Colonic mucosa (tissue), 4 donors: ENCODE data around the gene DGAT2L6. TPM values are rescaled to one million over a fixed set of nuclear protein-coding genes. Genes with fewer than 3 reads are reported as not detected.

Experiments used
- DNase-seq: peaks from one replicate; pipeline ENCODE4 v3.0.0-alpha.2; 2020
- H3K27ac ChIP-seq: fragments of 200-600 bp; one replicate; pipeline ENCODE4 v1.8.0; 2021
- H3K27me3 ChIP-seq: fragments of 200-600 bp; one replicate; pipeline ENCODE4 v1.8.0; 2021
- H3K36me3 ChIP-seq: fragments of 200-600 bp; one replicate; pipeline ENCODE4 v1.8.0; 2021
- H3K4me1 ChIP-seq: fragments of 200-600 bp; one replicate; pipeline ENCODE4 v1.8.0; 2021; ENCODE audit warnings: mild to moderate bottlenecking
- H3K4me3 ChIP-seq: fragments of 200-600 bp; one replicate; pipeline ENCODE4 v1.8.0; 2021
- H3K9ac ChIP-seq, 2 donors: one replicate each; pipeline ENCODE4 v1.7.0; 2013; ENCODE audit warnings: control low read depth in 2 of 2, low read depth in 2 of 2, low read length in 2 of 2
- H3K9me3 ChIP-seq: fragments of 200-600 bp; one replicate; pipeline ENCODE4 v1.8.0; 2021
- CTCF ChIP-seq: fragments of 200-600 bp; IDR thresholded peaks from one replicate; pipeline ENCODE4 v1.8.0; 2022; ENCODE audit warnings: antibody characterized with exemption, mild to moderate bottlenecking
- intact Hi-C: fragments of 100-400 bp; cut with DNase I; formaldehyde crosslinking; loops from one replicate; pipeline ENCODE4 v1.14.1; 2022
- total RNA-seq, 2 donors: library from RNA; stranded (reverse); fragmentation: NEBNext Ultra II Directional in 1 of 2; extraction: Animal tissue kit (Norgen Biotek cat#: 25700) in 1 of 2; gene quantifications; one replicate each; pipeline ENCODE4 v1.2.1, GENCODE V29; 2021
- donor health status: healthy.
- donor health status: DM: no; HTN: no; CAD: no.
- donor health status: DM: no; HTN: no; CAD: no.

DGAT2L6 gene
- total RNA-seq, 2 donors from 2014 or later, result not detected

- H3K27ac ChIP-seq, result no peak overlapping the region
- intact Hi-C loops, result no loop called here
These were observed 67.6 kb downstream of the DGAT2L6 start for GRCh38 chrX:70244881-70245280.

GRCh38 chrX:70247252-70247651, 70.0 kb downstream of the DGAT2L6 start:
- no peak overlapping the region for H3K9ac ChIP-seq
- H3K27me3 ChIP-seq, result no peaks in the 10 kb centered on the region
- H3K9me3 ChIP-seq, result no peaks in the 10 kb centered on the region
- no peak overlapping the region for H3K27ac ChIP-seq
- TF ChIP-seq CTCF, result no peak
- no peaks in the 10 kb centered on the region for H3K4me1 ChIP-seq
- intact Hi-C loops, result no loop called here
- H3K36me3 ChIP-seq, result no peaks in the 10 kb centered on the region
- no peak overlapping the region for H3K4me3 ChIP-seq
- no peak for DNase-seq

More at GRCh38 chrX:70244881-70245280, 67.6 kb downstream of the DGAT2L6 start:
- H3K4me1 ChIP-seq, result no peaks in the 10 kb centered on the region
- DNase-seq, result no peak
- no peak overlapping the region for H3K4me3 ChIP-seq
- no peaks in the 10 kb centered on the region for H3K9me3 ChIP-seq
- no peaks in the 10 kb centered on the region for H3K36me3 ChIP-seq
- TF ChIP-seq CTCF, result no peak
- no peaks in the 10 kb centered on the region for H3K27me3 ChIP-seq
- H3K9ac ChIP-seq, result no peak overlapping the region

GRCh38 chrX:70252491-70252890, 75.2 kb downstream of the DGAT2L6 start:
- no peaks in the 10 kb centered on the region for H3K9me3 ChIP-seq
- intact Hi-C loops, result no loop called here
- H3K9ac ChIP-seq, result no peak overlapping the region
- no peaks in the 10 kb centered on the region for H3K27me3 ChIP-seq
- H3K27ac ChIP-seq, result no peak overlapping the region
- H3K4me1 ChIP-seq, result no peaks in the 10 kb centered on the region
- no peak overlapping the region for H3K4me3 ChIP-seq
- no peaks in the 10 kb centered on the region for H3K36me3 ChIP-seq
- no peak for TF ChIP-seq CTCF
- no peak for DNase-seq

GRCh38 chrX:70253377-70254062, 76.2 kb downstream of the DGAT2L6 start:
- no peak overlapping the region for H3K9ac ChIP-seq
- intact Hi-C loops, result no loop called here
- H3K36me3 ChIP-seq, result no peaks in the 10 kb centered on the region
- H3K27me3 ChIP-seq, result no peaks in the 10 kb centered on the region
- no peak for TF ChIP-seq CTCF
- no peak for DNase-seq
- no peak overlapping the region for H3K27ac ChIP-seq
- H3K4me3 ChIP-seq, result no peak overlapping the region
- no peaks in the 10 kb centered on the region for H3K4me1 ChIP-seq
- no peaks in the 10 kb centered on the region for H3K9me3 ChIP-seq

- no peak for TF ChIP-seq CTCF
- H3K27me3 ChIP-seq, result no peaks in the 10 kb centered on the region
- no peak overlapping the region for H3K27ac ChIP-seq
- no peaks in the 10 kb centered on the region for H3K36me3 ChIP-seq
- H3K4me3 ChIP-seq, result no peak overlapping the region
- no peak for DNase-seq
- no peaks in the 10 kb centered on the region for H3K9me3 ChIP-seq
- no peaks in the 10 kb centered on the region for H3K4me1 ChIP-seq
- intact Hi-C loops, result no loop called here
- no peak overlapping the region for H3K9ac ChIP-seq
These were observed 76.7 kb downstream of the DGAT2L6 start for GRCh38 chrX:70254063-70254400.
